ENCODE measurements around the gene DAZAP1. TPM values are rescaled to one million over a fixed set of nuclear protein-coding genes. Genes with fewer than 3 reads are reported as not detected.
A peak's percentile ranks its signal among the peaks of the same experiment; 100 is the strongest.
"Not testable (repeated sequence)": the region's sequence is repeated elsewhere in the genome, so short reads cannot be mapped to it uniquely, and the experiment has no call there.

Gene DAZAP1
- polyA plus RNA-seq, 1 donor (not counting 4 experiments of a cell fraction or from before 2014, with no cell fraction given), result 99.2 TPM

DNA sequence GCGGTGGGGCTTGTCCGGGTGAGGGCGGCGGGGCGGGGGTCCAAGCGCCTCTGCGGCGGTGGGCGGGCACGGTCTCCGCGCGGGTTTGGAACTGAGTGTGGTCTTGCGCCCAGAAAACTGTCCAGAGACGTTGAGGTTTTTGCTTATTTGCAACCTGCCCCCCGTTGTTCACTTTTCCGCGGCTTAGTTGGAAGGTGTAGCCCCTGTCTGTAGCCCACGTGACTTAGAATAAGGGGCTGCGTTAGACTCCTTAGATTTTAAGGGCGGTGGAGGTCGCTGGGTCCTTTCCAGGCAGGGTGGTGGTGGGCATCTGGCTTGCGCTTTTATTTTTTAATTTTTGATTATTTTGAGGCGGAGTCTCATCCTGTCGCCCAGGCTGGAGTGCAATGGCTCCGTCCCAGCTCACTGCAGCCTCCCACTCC lies 31.6 kb downstream of the DAZAP1 start:
- H3K9me1 ChIP-seq (ENCODE audit: control insufficient read depth, extremely low read depth, insufficient read depth, low read length), result no peaks in the 10 kb centered on the region
- peaks cover 24% of the 10 kb centered on the region for H4K20me1 ChIP-seq (ENCODE audit: control insufficient read depth, extremely low read depth, insufficient read depth, low read length)
- peaks cover 38% of the 10 kb centered on the region for H3K79me2 ChIP-seq (ENCODE audit: control insufficient read depth, insufficient read depth, low read length)
- peaks cover 34 to 38% of the 10 kb centered on the region in 2 experiments for H3K36me3 ChIP-seq (ENCODE audit: control insufficient read depth in 2 of 2, extremely low read depth in 1 of 2, insufficient read depth in 2 of 2, low read length in 2 of 2)
- peak overlapping the region; percentile 87 for H3K4me2 ChIP-seq (ENCODE audit: control insufficient read depth, extremely low read depth, insufficient read depth, low read depth, low read length)
- H3K4me3 ChIP-seq (ENCODE audit: control insufficient read depth in 2 of 3, extremely low read depth in 1 of 3, insufficient read depth in 2 of 3, low read depth in 1 of 3, low read length in 3 of 3), result peak overlapping the region; percentile 73 to 96 (median 88)
- H3K9ac ChIP-seq (ENCODE audit: control insufficient read depth, extremely low read depth, insufficient read depth, low read length), result peak overlapping the region; percentile 94
- H3K27me3 ChIP-seq (ENCODE audit: control insufficient read depth, extremely low read depth, insufficient read depth, low read length), result no peaks in the 10 kb centered on the region
- FAIRE-seq, result no peak
- H3K4me1 ChIP-seq (ENCODE audit: control insufficient read depth, extremely low read depth, insufficient read depth, low read length), result peaks cover 15% of the 10 kb centered on the region
- DNase-seq (ENCODE audit: low read depth, low spot score), result no peak
- no peak for TF ChIP-seq CTCF (optimal IDR thresholded peaks at IDR 0.05 in 1 of 3, IDR thresholded peaks at IDR 0.05 in 1 of 3, conservative IDR thresholded peaks at IDR 0.05 in 1 of 3; ENCODE audit: extremely low read depth in 1 of 3, insufficient read depth in 2 of 3, low read length in 3 of 3)
- no peak for TF ChIP-seq EZH2 (IDR thresholded peaks at IDR 0.05; ENCODE audit: low read length)
- no peak overlapping the region for H2AFZ ChIP-seq (ENCODE audit: control insufficient read depth, low read length)
- no peaks in the 10 kb centered on the region for H3K9me3 ChIP-seq (ENCODE audit: control insufficient read depth, low read depth, low read length)
- dilution Hi-C loops (cut with MboI; ENCODE audit: extremely low pct_ligation_motif_present, low sequenced_read_pairs), result no loop called here
- peak overlapping the region; percentile 88 for H3K27ac ChIP-seq (ENCODE audit: control insufficient read depth, insufficient read depth, low read length)

DNA sequence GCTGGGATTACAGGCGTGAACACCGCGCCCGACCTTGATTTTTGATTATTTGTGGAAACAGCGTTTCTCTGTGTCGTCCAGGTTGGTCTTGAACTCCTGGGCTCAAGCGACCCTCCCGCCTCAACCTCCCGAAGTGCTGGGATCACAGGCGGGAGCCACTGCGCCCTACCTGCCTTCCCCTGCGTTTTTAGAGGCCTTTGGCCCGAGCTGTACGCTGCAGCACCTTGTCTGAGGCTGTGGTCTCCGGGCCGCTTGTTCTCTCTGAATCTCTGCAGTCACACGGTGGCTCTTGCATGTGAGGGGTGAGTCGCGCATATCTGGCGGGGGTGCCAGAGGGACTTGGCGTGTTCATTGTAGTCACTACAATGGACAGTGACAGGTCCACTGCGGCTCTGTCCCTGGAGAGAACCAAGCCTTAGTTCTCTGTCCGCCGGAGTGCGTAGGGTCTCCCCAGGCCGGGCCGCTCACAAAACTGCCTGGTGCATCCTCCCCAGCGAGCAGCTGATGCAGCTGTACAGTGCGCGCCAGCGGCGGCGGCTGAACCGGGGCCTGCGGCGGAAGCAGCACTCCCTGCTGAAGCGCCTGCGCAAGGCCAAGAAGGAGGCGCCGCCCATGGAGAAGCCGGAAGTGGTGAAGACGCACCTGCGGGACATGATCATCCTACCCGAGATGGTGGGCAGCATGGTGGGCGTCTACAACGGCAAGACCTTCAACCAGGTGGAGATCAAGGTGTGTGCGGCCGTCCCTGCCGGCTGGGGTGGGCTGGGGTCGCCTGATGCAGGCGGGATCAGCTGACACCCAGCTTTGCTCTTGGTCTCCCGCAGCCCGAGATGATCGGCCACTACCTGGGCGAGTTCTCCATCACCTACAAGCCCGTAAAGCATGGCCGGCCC lies 32.4 kb downstream of the DAZAP1 start:
- Histone ChIP-seq H4K20me1 (ENCODE audit: control insufficient read depth, extremely low read depth, insufficient read depth, low read length) (peaks cover 25% of the 10 kb centered on the region), H3K4me3 (ENCODE audit: control insufficient read depth in 2 of 3, extremely low read depth in 1 of 3, insufficient read depth in 2 of 3, low read depth in 1 of 3, low read length in 3 of 3) (peak overlapping the region; percentile 73 to 96 (median 88)), H3K4me2 (ENCODE audit: control insufficient read depth, extremely low read depth, insufficient read depth, low read depth, low read length) (peak overlapping the region; percentile 87), H3K27ac (ENCODE audit: control insufficient read depth, insufficient read depth, low read length) (peak overlapping the region; percentile 88), H3K4me1 (ENCODE audit: control insufficient read depth, extremely low read depth, insufficient read depth, low read length) (peaks cover 18% of the 10 kb centered on the region), H3K9ac (ENCODE audit: control insufficient read depth, extremely low read depth, insufficient read depth, low read length) (peak overlapping the region; percentile 94), H3K79me2 (ENCODE audit: control insufficient read depth, insufficient read depth, low read length) (peaks cover 38% of the 10 kb centered on the region), H3K36me3 (ENCODE audit: control insufficient read depth in 2 of 2, extremely low read depth in 1 of 2, insufficient read depth in 2 of 2, low read length in 2 of 2) (peaks cover 32 to 34% of the 10 kb centered on the region in 2 experiments)
- H3K9me1 ChIP-seq (ENCODE audit: control insufficient read depth, extremely low read depth, insufficient read depth, low read length); H3K27me3 ChIP-seq (ENCODE audit: control insufficient read depth, extremely low read depth, insufficient read depth, low read length); FAIRE-seq; H3K9me3 ChIP-seq (ENCODE audit: control insufficient read depth, low read depth, low read length); dilution Hi-C loops (cut with MboI; ENCODE audit: extremely low pct_ligation_motif_present, low sequenced_read_pairs); H2AFZ ChIP-seq (ENCODE audit: control insufficient read depth, low read length); DNase-seq (ENCODE audit: low read depth, low spot score): not testable (repeated sequence)

Measured in keratinocyte (primary cell).